Erythroblast (primary cell): ENCODE data around the gene EPHB1.

Experiments used
- DNase-seq, 2 experiments: peaks; one replicate each; lab custom pipeline; 2025; lab: John Stamatoyannopoulos, UW
- GATA1 ChIP-seq: IDR thresholded peaks from 2 replicates; pipeline ENCODE4 v1.6.1; 2011; ENCODE audit warnings: low read depth, mild to moderate bottlenecking, control low read depth, low read length, moderate library complexity
- POLR2A ChIP-seq: IDR thresholded peaks from 2 replicates; pipeline ENCODE4 v1.6.1; 2011; ENCODE audit warnings: mild to moderate bottlenecking, low read length

EPHB1 gene

GRCh38 chr3:135199137-135199536 is 404.1 kb downstream of the EPHB1 start:
- no peak for DNase-seq
- TF ChIP-seq POLR2A (no peak), GATA1 (no peak)

GRCh38 chr3:135203026-135203425 is 408.0 kb downstream of the EPHB1 start:
- TF ChIP-seq POLR2A (no peak), GATA1 (no peak)
- no peak for DNase-seq

DNA sequence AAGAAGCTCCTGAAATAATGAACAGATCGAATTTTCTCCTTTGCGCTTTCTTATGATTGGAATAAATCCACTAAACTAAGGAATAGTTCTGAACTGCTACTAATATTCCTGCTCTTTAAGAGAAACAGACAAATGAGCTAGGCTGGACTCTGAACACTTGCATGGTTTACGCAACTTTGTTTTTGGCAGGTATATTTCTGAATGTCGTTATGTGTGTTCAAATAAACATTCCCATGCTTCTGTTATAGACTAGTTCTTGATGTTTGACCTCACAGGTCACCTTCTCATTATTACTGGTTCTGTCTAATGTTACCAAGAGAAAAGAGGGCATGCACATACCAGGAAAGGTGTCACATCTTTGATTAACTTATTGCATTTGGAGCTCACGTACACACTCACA is 418.2 kb downstream of the EPHB1 start:
- DNase-seq: no peak
- no peak for TF ChIP-seq GATA1
- no peak for TF ChIP-seq POLR2A

DNA sequence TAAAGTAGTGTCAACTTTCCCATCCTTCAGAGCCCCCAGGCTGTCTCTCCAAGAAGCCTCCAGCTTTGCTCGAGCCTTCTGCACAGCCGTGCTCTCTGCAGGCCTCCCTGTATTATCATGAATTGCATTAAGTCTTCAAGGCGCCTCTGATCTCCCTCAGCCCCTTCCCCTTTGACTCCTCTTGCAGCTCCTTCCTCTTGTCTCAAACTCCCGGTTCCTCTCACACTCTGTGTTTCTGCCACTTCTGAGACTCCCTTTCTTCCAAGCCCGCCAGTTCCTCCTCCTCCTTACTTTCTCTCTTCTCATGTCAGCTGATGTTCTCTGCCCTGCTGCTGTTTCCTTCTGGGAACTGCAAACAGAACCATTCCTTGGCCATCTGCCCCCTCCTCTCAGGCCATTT is 418.8 kb downstream of the EPHB1 start:
- TF ChIP-seq GATA1: no peak
- TF ChIP-seq POLR2A: no peak
- no peak for DNase-seq

DNA sequence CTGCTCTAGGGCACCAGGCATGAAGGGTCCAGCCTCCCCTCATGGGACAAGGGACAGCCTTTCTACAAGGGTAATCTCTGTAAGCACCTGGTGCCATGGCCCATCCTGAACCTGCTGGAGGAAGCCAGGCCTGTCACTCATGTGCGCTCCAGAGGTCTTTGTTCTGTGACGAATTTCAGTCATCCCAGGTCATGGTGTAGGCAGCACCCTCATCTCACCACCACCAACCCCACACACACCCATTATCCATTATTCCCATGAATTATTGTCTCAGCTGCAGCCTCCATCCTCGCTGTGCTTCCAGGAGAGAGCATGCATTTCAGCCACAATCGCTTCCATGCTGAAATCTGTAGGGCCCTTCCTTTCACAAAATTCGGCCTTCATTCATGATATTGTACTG is 419.3 kb downstream of the EPHB1 start:
- TF ChIP-seq POLR2A: no peak
- TF ChIP-seq GATA1: no peak
- DNase-seq: no peak

- no peak for DNase-seq
- TF ChIP-seq GATA1 (no peak), POLR2A (no peak)
These were observed 420.5 kb downstream of the EPHB1 start for GRCh38 chr3:135215516-135215915.

DNA sequence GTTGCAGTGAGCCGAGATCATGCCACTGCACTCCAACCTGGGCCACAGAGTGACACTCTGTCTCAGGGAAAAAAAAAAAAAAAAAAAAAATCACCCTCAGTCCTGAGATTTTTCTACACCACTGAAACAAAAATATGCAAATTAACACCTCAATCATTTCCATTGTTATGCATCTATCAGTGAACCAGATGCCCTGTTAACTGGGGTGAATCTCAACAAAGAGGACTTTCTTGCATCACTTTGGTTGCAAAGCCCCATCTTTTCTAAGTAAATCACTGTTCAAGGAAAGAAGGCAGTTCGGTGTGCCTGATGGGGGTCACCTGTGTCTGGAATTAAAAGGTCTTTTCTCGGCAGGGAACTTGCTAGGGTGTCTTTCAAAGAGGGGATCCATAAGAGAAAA is 421.6 kb downstream of the EPHB1 start:
- DNase-seq: no peak
- TF ChIP-seq GATA1 (no peak), POLR2A (no peak)

- no peak for DNase-seq
These were observed 422.7 kb downstream of the EPHB1 start for GRCh38 chr3:135217730-135218129.

DNA sequence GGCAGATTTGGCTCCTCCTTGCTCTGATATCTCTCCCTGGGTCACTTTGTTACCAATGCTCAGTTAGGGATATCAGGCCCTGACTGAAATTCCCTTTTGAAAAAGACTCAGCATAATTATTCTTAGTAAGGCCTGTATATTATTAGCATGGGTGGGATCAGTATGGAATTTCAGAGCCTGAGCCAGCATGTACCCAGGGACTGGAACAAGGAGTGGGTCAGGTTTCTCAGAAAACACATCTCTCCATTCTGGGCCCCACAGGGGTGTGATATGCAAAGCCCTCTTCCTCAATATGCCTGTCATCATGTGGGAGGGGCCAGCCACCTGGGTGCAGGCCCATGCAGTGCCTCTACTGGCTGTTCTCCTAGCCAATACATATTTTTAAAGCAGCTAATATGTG is 423.2 kb downstream of the EPHB1 start:
- no peak for DNase-seq
- TF ChIP-seq GATA1: no peak

More at GRCh38 chr3:135217730-135218129, 422.7 kb downstream of the EPHB1 start:
- TF ChIP-seq POLR2A (no peak), GATA1 (no peak)

DNA sequence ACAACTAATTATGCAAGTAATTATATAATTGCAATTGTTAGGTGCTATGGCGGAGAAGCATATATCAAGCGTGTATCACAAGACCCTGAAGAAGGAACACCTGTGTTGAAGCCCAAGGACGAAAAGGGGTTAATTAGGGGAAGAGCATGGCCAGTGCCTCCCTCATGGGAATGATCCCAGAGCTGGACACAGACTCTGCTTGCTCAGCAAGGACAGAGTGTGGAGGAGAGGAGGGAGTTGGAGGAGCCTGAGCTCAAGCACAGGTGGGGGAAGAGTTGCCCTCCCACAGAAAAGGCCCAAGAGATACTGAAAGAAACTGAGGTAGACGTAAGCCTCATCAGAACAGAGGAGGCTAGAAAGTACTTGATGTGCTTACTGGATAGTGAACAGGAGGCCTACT is 423.7 kb downstream of the EPHB1 start:
- DNase-seq: no peak
- no peak for TF ChIP-seq POLR2A
- no peak for TF ChIP-seq GATA1

DNA sequence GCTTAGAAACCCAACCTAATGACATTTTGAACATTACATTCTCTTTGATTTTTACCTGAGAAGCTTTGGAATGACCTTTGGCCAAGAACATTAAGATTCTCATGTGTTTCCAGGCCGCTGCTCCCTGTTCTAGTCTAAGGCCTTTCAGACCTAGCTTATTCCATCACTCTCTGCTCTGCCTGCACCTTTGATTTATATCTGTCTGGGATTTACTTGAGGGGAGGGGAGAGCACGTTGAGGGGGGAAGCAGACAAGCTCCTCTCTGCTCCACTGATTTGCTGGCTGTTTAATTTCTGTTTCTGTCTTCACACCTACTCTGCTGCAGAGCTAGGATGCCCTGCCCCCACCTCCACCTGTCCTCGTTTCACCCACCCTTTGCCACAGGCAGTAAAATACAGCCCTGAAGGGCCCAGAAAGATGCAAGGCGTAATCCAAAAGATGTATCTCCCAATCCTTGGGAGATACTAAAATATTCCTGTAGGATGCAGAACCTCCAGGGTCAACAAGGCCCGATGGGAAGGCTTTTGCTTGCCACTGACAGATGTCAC is 429.8 kb downstream of the EPHB1 start:
- DNase-seq: no peak
- TF ChIP-seq POLR2A (no peak), GATA1 (no peak)

DNA sequence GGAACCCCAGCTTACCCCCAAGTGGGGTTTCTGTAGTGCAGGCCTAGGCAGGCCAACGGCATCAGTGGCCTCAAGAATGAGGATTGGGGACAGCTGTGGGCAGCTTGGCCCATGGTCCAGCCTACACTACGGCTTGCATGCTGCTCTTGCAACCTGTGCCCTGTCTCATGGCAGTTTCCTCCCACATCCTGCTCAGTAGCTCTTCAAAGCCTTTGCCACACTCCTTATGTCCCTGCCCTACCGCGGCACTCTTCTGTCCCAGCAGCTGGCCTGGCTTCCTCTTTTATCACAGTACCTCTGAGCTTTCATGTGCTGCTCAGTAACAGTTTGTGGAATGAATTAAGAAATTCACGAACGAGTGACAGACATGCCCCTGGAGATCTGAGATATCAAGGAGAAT is 431.0 kb downstream of the EPHB1 start:
- no peak for DNase-seq
- TF ChIP-seq POLR2A (no peak), GATA1 (no peak)

GRCh38 chr3:135228201-135228600 is 433.1 kb downstream of the EPHB1 start:
- TF ChIP-seq GATA1 (no peak), POLR2A (no peak)
- DNase-seq: no peak

- DNase-seq: no peak
- TF ChIP-seq GATA1: no peak
- no peak for TF ChIP-seq POLR2A
These were observed 434.0 kb downstream of the EPHB1 start for GRCh38 chr3:135229018-135229495.

DNA sequence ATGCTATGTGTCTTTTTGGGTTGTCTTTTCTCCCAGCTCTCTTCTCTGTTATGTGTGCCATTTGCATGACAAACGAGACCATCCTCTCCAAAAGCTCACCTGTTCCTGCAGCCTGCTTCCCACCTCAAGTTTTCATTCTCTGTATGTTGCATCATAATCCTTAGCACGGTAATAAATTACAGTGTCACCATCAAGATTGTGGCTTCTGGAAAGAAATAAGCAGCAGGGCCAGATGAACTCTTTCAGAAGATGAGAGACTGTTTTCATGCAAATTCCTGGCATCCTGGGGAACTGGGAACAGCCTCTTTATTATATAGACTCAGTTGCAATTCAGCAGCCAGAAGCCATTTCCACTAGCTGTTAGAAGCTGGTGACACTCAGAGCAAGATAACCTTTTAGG is 436.7 kb downstream of the EPHB1 start:
- TF ChIP-seq POLR2A (no peak), GATA1 (no peak)

More for the DNA sequence above, 436.7 kb downstream of the EPHB1 start:
- no peak for DNase-seq
